SK-N-SH (cell line): ENCODE data around the gene OR10G7.

Experiments used
- EP300 ChIP-seq, 2 experiments: IDR thresholded peaks; 2 replicates each; pipeline versions ENCODE4 v1.4.0 to v1.6.1; 2012; ENCODE audit warnings: borderline replicate concordance in 1 of 2, low read depth in 1 of 2, low read length in 1 of 2
- EZH2phosphoT487 ChIP-seq: fragments of 200-600 bp; sonication (generic); IDR thresholded peaks from 2 replicates; pipeline ENCODE4 v1.6.1; 2017; ENCODE audit warnings: low read depth, mixed run types, mild to moderate bottlenecking, antibody characterized with exemption, moderate library complexity, borderline replicate concordance
- GABPA ChIP-seq: IDR thresholded peaks from 2 replicates; pipeline ENCODE4 v1.4.0; 2012; ENCODE audit warnings: low read depth, mild to moderate bottlenecking
- MXI1 ChIP-seq: IDR thresholded peaks from 2 replicates; pipeline ENCODE4 v1.6.1; 2012; ENCODE audit warnings: mild to moderate bottlenecking, low read depth, low read length, improper control_type of control experiment
- NRF1 ChIP-seq: IDR thresholded peaks from 2 replicates; pipeline ENCODE4 v1.6.1; 2012; ENCODE audit warnings: low read depth, mild to moderate bottlenecking, low read length
- PBX3 ChIP-seq: IDR thresholded peaks from 2 replicates; pipeline ENCODE4; 2012
- POLR2AphosphoS5 ChIP-seq: IDR thresholded peaks from 2 replicates; pipeline ENCODE4 v1.6.1; 2012; ENCODE audit warnings: low read depth, low read length
- RFX5 ChIP-seq: IDR thresholded peaks from 2 replicates; pipeline ENCODE4 v1.6.1; 2012; ENCODE audit warnings: mild to moderate bottlenecking, improper control_type of control experiment, low read length
- TAF1 ChIP-seq: IDR thresholded peaks from 2 replicates; pipeline ENCODE4 v1.6.1; 2012; ENCODE audit warnings: low read depth, mild to moderate bottlenecking, low read length, moderate library complexity, borderline replicate concordance
- ZBTB33 ChIP-seq: IDR thresholded peaks from 2 replicates; pipeline ENCODE4 v1.4.0; 2012; ENCODE audit warnings: low read depth, borderline replicate concordance
- TF ChIP-seq, protein P1 (sequence below): fragments of 200-600 bp; sonication (generic); IDR thresholded peaks from 2 replicates; pipeline ENCODE4 v1.6.1; 2017; ENCODE audit warnings: antibody characterized with exemption, mild to moderate bottlenecking, moderate library complexity
- TF ChIP-seq, protein P2 (sequence below): IDR thresholded peaks from 2 replicates; pipeline ENCODE4 v1.4.0; 2012; ENCODE audit warnings: low read depth
- TF ChIP-seq, protein P3 (sequence below): IDR thresholded peaks from 2 replicates; pipeline ENCODE4 v1.4.0; 2012; ENCODE audit warnings: low read depth, borderline replicate concordance

GRCh38 chr11:124070915-124071622 is 29.9 kb upstream of the OR10G7 start:
- TF ChIP-seq EP300 (IDR thresholded peaks at IDR 0.05; ENCODE audit: borderline replicate concordance in 1 of 2, low read depth in 1 of 2, low read length in 1 of 2), result no peak
- no peak for TF ChIP-seq POLR2AphosphoS5
- no peak for TF ChIP-seq GABPA
- no peak for TF ChIP-seq EZH2phosphoT487
- TF ChIP-seq, protein P1, sequence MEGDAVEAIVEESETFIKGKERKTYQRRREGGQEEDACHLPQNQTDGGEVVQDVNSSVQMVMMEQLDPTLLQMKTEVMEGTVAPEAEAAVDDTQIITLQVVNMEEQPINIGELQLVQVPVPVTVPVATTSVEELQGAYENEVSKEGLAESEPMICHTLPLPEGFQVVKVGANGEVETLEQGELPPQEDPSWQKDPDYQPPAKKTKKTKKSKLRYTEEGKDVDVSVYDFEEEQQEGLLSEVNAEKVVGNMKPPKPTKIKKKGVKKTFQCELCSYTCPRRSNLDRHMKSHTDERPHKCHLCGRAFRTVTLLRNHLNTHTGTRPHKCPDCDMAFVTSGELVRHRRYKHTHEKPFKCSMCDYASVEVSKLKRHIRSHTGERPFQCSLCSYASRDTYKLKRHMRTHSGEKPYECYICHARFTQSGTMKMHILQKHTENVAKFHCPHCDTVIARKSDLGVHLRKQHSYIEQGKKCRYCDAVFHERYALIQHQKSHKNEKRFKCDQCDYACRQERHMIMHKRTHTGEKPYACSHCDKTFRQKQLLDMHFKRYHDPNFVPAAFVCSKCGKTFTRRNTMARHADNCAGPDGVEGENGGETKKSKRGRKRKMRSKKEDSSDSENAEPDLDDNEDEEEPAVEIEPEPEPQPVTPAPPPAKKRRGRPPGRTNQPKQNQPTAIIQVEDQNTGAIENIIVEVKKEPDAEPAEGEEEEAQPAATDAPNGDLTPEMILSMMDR, result peak; percentile 86
- no peak for TF ChIP-seq TAF1
- no peak for TF ChIP-seq ZBTB33
- TF ChIP-seq, protein P2, sequence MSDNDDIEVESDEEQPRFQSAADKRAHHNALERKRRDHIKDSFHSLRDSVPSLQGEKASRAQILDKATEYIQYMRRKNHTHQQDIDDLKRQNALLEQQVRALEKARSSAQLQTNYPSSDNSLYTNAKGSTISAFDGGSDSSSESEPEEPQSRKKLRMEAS, result no peak
- no peak for TF ChIP-seq RFX5
- no peak for TF ChIP-seq NRF1
- TF ChIP-seq, protein P3, sequence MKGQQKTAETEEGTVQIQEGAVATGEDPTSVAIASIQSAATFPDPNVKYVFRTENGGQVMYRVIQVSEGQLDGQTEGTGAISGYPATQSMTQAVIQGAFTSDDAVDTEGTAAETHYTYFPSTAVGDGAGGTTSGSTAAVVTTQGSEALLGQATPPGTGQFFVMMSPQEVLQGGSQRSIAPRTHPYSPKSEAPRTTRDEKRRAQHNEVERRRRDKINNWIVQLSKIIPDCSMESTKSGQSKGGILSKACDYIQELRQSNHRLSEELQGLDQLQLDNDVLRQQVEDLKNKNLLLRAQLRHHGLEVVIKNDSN, result no peak
- no peak for TF ChIP-seq MXI1
- TF ChIP-seq PBX3, result no peak
